ENCODE data around the gene HOXD13. TPM values are rescaled to one million over a fixed set of nuclear protein-coding genes. Genes with fewer than 3 reads are reported as not detected.
A peak's percentile ranks its signal among the peaks of the same experiment; 100 is the strongest.

Gene HOXD13
- total and polyA plus RNA-seq, 2 of the 8 experiments (the other 6 are each of a cell fraction or from before 2014, with no cell fraction given), result not detected

DNA sequence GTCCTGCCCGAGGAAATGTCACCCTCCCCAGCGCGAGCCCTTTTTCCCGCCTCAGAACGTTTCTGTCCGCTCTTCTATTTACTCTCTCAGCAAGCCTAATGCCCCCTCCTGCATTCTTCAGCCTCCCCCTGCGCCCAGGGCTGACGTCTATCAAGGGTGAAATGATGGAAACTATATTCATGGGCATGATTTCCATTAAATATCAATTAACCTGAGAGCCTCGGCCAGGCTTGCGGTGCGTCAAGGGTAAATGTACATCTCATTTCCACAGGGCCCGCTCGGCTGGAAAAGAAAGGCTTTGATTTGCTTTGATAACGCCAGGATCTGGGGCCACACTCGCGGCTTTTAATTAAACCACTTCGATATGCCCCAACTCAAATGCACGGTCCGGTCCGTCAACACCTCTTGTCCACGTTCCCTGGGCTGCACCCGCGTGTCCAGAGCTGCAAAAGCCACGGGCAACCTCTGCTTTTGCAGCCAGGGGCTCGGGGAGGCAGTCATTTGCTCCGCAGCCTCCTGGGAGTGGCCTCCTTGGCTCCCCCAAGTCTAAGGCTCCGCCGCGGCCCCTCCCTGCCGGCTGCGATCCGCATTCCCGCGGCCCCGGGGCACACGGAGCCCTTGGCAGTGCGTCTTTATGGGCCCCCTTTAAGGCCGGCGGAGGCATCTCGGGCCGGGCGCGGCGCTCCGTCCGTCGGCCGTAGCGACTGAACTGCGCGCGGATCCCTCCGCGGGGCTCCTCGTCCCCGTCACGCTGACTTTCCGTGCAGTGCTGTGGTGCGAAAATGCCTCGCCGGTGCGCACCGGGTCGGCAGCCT is 36.7 kb downstream of the HOXD13 start, which contains the start of gene HOXD8 (continued):
- TF ChIP-seq, protein P1, sequence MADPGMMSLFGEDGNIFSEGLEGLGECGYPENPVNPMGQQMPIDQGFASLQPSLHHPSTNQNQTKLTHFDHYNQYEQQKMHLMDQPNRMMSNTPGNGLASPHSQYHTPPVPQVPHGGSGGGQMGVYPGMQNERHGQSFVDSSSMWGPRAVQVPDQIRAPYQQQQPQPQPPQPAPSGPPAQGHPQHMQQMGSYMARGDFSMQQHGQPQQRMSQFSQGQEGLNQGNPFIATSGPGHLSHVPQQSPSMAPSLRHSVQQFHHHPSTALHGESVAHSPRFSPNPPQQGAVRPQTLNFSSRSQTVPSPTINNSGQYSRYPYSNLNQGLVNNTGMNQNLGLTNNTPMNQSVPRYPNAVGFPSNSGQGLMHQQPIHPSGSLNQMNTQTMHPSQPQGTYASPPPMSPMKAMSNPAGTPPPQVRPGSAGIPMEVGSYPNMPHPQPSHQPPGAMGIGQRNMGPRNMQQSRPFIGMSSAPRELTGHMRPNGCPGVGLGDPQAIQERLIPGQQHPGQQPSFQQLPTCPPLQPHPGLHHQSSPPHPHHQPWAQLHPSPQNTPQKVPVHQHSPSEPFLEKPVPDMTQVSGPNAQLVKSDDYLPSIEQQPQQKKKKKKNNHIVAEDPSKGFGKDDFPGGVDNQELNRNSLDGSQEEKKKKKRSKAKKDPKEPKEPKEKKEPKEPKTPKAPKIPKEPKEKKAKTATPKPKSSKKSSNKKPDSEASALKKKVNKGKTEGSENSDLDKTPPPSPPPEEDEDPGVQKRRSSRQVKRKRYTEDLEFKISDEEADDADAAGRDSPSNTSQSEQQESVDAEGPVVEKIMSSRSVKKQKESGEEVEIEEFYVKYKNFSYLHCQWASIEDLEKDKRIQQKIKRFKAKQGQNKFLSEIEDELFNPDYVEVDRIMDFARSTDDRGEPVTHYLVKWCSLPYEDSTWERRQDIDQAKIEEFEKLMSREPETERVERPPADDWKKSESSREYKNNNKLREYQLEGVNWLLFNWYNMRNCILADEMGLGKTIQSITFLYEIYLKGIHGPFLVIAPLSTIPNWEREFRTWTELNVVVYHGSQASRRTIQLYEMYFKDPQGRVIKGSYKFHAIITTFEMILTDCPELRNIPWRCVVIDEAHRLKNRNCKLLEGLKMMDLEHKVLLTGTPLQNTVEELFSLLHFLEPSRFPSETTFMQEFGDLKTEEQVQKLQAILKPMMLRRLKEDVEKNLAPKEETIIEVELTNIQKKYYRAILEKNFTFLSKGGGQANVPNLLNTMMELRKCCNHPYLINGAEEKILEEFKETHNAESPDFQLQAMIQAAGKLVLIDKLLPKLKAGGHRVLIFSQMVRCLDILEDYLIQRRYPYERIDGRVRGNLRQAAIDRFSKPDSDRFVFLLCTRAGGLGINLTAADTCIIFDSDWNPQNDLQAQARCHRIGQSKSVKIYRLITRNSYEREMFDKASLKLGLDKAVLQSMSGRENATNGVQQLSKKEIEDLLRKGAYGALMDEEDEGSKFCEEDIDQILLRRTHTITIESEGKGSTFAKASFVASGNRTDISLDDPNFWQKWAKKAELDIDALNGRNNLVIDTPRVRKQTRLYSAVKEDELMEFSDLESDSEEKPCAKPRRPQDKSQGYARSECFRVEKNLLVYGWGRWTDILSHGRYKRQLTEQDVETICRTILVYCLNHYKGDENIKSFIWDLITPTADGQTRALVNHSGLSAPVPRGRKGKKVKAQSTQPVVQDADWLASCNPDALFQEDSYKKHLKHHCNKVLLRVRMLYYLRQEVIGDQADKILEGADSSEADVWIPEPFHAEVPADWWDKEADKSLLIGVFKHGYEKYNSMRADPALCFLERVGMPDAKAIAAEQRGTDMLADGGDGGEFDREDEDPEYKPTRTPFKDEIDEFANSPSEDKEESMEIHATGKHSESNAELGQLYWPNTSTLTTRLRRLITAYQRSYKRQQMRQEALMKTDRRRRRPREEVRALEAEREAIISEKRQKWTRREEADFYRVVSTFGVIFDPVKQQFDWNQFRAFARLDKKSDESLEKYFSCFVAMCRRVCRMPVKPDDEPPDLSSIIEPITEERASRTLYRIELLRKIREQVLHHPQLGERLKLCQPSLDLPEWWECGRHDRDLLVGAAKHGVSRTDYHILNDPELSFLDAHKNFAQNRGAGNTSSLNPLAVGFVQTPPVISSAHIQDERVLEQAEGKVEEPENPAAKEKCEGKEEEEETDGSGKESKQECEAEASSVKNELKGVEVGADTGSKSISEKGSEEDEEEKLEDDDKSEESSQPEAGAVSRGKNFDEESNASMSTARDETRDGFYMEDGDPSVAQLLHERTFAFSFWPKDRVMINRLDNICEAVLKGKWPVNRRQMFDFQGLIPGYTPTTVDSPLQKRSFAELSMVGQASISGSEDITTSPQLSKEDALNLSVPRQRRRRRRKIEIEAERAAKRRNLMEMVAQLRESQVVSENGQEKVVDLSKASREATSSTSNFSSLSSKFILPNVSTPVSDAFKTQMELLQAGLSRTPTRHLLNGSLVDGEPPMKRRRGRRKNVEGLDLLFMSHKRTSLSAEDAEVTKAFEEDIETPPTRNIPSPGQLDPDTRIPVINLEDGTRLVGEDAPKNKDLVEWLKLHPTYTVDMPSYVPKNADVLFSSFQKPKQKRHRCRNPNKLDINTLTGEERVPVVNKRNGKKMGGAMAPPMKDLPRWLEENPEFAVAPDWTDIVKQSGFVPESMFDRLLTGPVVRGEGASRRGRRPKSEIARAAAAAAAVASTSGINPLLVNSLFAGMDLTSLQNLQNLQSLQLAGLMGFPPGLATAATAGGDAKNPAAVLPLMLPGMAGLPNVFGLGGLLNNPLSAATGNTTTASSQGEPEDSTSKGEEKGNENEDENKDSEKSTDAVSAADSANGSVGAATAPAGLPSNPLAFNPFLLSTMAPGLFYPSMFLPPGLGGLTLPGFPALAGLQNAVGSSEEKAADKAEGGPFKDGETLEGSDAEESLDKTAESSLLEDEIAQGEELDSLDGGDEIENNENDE (IDR thresholded peaks at IDR 0.05; ENCODE audit: insufficient replicate concordance, low read length), result no peak
- peak; percentile 44; the same call in 1 of the 2 replicates for TF ChIP-seq CBX8 (IDR thresholded peaks at IDR 0.05; ENCODE audit: borderline replicate concordance, low read depth, low read length)
- TF ChIP-seq CHD2 (IDR thresholded peaks at IDR 0.05; ENCODE audit: low read length), result peak; percentile 88
- TF ChIP-seq BRCA1 (IDR thresholded peaks at IDR 0.05; ENCODE audit: low read depth, low read length), result no peak
- TF ChIP-seq, protein P2, sequence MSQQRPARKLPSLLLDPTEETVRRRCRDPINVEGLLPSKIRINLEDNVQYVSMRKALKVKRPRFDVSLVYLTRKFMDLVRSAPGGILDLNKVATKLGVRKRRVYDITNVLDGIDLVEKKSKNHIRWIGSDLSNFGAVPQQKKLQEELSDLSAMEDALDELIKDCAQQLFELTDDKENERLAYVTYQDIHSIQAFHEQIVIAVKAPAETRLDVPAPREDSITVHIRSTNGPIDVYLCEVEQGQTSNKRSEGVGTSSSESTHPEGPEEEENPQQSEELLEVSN (IDR thresholded peaks at IDR 0.05), result peak; percentile 58
- no peak for TF ChIP-seq SIRT6 (IDR thresholded peaks at IDR 0.05; ENCODE audit: low read length)
- TF ChIP-seq CTBP2 (IDR thresholded peaks at IDR 0.05; ENCODE audit: borderline replicate concordance, insufficient read depth, insufficient read length, low read length), result no peak
- TF ChIP-seq TEAD4 (IDR thresholded peaks at IDR 0.05; ENCODE audit: low read depth, low read length), result no peak
- peak; percentile 67 for TF ChIP-seq RNF2 (IDR thresholded peaks at IDR 0.05; ENCODE audit: borderline replicate concordance, low read depth, low read length, missing control alignments, poor library complexity, severe bottlenecking)

All from H1 (cell line).